Lung (tissue), 12 donors: ENCODE measurements around the gene SH3BP2. TPM values are rescaled to one million over a fixed set of nuclear protein-coding genes. Genes with fewer than 3 reads are reported as not detected.
A peak's percentile ranks its signal among the peaks of the same experiment; 100 is the strongest.

Experiments
- ATAC-seq: fragments of 200-7000 bp; cut with Tn5 transposase; one replicate; pipeline ENCODE4 v1.9.1; 2020; ENCODE audit warnings: moderate number of reproducible peaks; ENCODE audit not compliant: insufficient read depth, low FRiP score
- DNase-seq, 3 donors: peaks; one replicate each; pipeline ENCODE4 v3.0.0-alpha.2; 2013 to 2017
- H3K27ac ChIP-seq, 2 donors: one replicate each; pipeline ENCODE4 v1.5.1; 2013; ENCODE audit warnings: mild to moderate bottlenecking in 2 of 2, moderate library complexity in 2 of 2, control low read depth in 1 of 2, inconsistent platforms in 1 of 2, low read depth in 1 of 2, low read length in 1 of 2
- H3K27me3 ChIP-seq, 3 donors: one replicate each; pipeline ENCODE4 v1.5.1; 2013; ENCODE audit warnings: low read length in 2 of 3; ENCODE audit not compliant: control insufficient read depth in 3 of 3, insufficient read depth in 3 of 3
- H3K36me3 ChIP-seq, 4 donors: one replicate each; pipeline ENCODE4 v1.5.1; 2013; ENCODE audit warnings: low read length in 4 of 4, mild to moderate bottlenecking in 1 of 4, moderate library complexity in 1 of 4; ENCODE audit not compliant: control insufficient read depth in 4 of 4, insufficient read depth in 4 of 4
- H3K4me1 ChIP-seq, 5 donors: one replicate each; pipeline ENCODE4 v1.5.1; 2013; ENCODE audit warnings: low read length in 5 of 5, mild to moderate bottlenecking in 2 of 5, moderate library complexity in 1 of 5; ENCODE audit not compliant: control insufficient read depth in 5 of 5, insufficient read depth in 5 of 5
- H3K4me3 ChIP-seq: one replicate; pipeline ENCODE4 v1.5.1; 2013; ENCODE audit warnings: mild to moderate bottlenecking, control low read depth, moderate library complexity
- H3K9ac ChIP-seq, 2 donors: one replicate each; pipeline ENCODE4 v1.5.1; 2013; ENCODE audit warnings: low read length in 2 of 2, control low read depth in 1 of 2; ENCODE audit not compliant: insufficient read depth in 1 of 2
- H3K9me3 ChIP-seq, 4 donors: one replicate each; pipeline ENCODE4 v1.5.1; 2013; ENCODE audit warnings: low read length in 3 of 4, mild to moderate bottlenecking in 1 of 4, moderate library complexity in 1 of 4; ENCODE audit not compliant: control insufficient read depth in 4 of 4, insufficient read depth in 3 of 4
- CTCF ChIP-seq: IDR thresholded peaks from 2 replicates; pipeline ENCODE4 v1.5.1; 2012; ENCODE audit warnings: mild to moderate bottlenecking; ENCODE audit errors: control extremely low read depth, extremely low read depth
- WGBS, 2 donors: extraction: QIAGEN DNeasy Blood & Tissue Kit; methylation state at CpG; one replicate each; pipeline ENCODE4 v1.1.7; 2013; 5-methylcytosine and 5-hydroxymethylcytosine counted together
- polyA plus RNA-seq, 2 donors: library from polyadenylated mRNA; stranded (reverse); fragments of 200-250 nt; gene quantifications; one replicate each; pipeline ENCODE4 v1.2.1, GENCODE V29; 2013
- total RNA-seq, 2 donors: library from RNA; depleted of rRNA in 1 of 2; stranded (reverse); fragments of >200 nt in 1 of 2; gene quantifications; one replicate each; pipeline ENCODE4 v1.2.1, GENCODE V29; 2014 to 2021
- donor health status: control.
- donor health status: control.
- donor health status: Bipolar disorder and iron deficiency.
- donor health status: healthy.
- donor health status: DM: yes; HTN: yes; CAD: no.

Gene SH3BP2
- total and polyA plus RNA-seq, 4 donors, result 49.9 to 117 (median 79.8) TPM

- H3K36me3 ChIP-seq, result peaks cover 0 to under 1% (median 0%) of the 10 kb centered on the region in 4 donors
- TF ChIP-seq CTCF, result no peak
- peaks cover 23 to 80% (median 48%) of the 10 kb centered on the region in 5 donors for H3K4me1 ChIP-seq
- DNase-seq (no peak), ATAC-seq (peak; percentile 21)
- H3K9me3 ChIP-seq, result no peaks in the 10 kb centered on the region
- no peak overlapping the region for H3K4me3 ChIP-seq
- no peaks in the 10 kb centered on the region for H3K27me3 ChIP-seq
- peak overlapping the region; percentile 24 to 58 for H3K27ac ChIP-seq
- H3K9ac ChIP-seq, result no peak overlapping the region
- 38 to 54% methylated on average over 1 of the region's 1 CpG for WGBS, 2 donors
Measured at GRCh38 chr4:2862528-2862927, 69.6 kb downstream of the SH3BP2 start.

GRCh38 chr4:2863649-2864048, 70.8 kb downstream of the SH3BP2 start:
- Histone ChIP-seq H3K27ac (peak overlapping the region in 1 of 2 donors; percentile 13), H3K9me3 (no peaks in the 10 kb centered on the region), H3K9ac (no peak overlapping the region), H3K36me3 (no peaks in the 10 kb centered on the region), H3K4me3 (no peak overlapping the region), H3K4me1 (peaks cover 29 to 85% (median 52%) of the 10 kb centered on the region in 5 donors), H3K27me3 (no peaks in the 10 kb centered on the region)
- DNase-seq (no peak), ATAC-seq (no peak)
- TF ChIP-seq CTCF, result no peak

- WGBS, 2 donors, result 28 to 75% methylated on average over 2 of the region's 2 CpGs
- no peaks in the 10 kb centered on the region for H3K27me3 ChIP-seq
- peak overlapping the region in 1 of 2 donors; percentile 26 for H3K9ac ChIP-seq
- H3K9me3 ChIP-seq, result no peaks in the 10 kb centered on the region
- H3K27ac ChIP-seq, result no peak overlapping the region
- ATAC-seq (no peak), DNase-seq (peak in 2 of 3 donors; percentile 54 to 63)
- H3K4me1 ChIP-seq, result peaks cover 33 to 85% (median 49%) of the 10 kb centered on the region in 5 donors
- no peaks in the 10 kb centered on the region for H3K36me3 ChIP-seq
- no peak overlapping the region for H3K4me3 ChIP-seq
- no peak for TF ChIP-seq CTCF
Measured at GRCh38 chr4:2865196-2865780, 72.4 kb downstream of the SH3BP2 start.
